PFSK-1 (cell line): Measurements from ENCODE around the gene CACNA1D.

ENCODE experiments used
- FOXP2 ChIP-seq: optimal IDR thresholded peaks from 2 replicates; pipeline ENCODE3; 2011; ENCODE audit warnings: borderline replicate concordance, control low read depth, inconsistent platforms; ENCODE audit not compliant: insufficient read depth; ENCODE audit errors: extremely low read length, extremely low read depth
- POLR2AphosphoS5 ChIP-seq: IDR thresholded peaks from 2 replicates; pipeline ENCODE4 v1.6.1; 2012; ENCODE audit warnings: low read depth, mild to moderate bottlenecking, control low read depth, low read length, moderate library complexity
- REST ChIP-seq, 2 experiments: IDR thresholded peaks; 2 replicates each; pipeline versions ENCODE4 v1.6.1 to v1.8.0; 2011 to 2012; ENCODE audit warnings: low read depth in 2 of 2, low read length in 2 of 2, control low read depth in 1 of 2, inconsistent platforms in 1 of 2, mild to moderate bottlenecking in 1 of 2, moderate library complexity in 1 of 2; ENCODE audit not compliant: insufficient read depth in 1 of 2
- SIN3A ChIP-seq: IDR thresholded peaks from 2 replicates; pipeline ENCODE4 v1.6.1; 2012; ENCODE audit warnings: mild to moderate bottlenecking, low read length, moderate library complexity, borderline replicate concordance; ENCODE audit not compliant: insufficient read depth
- TAF1 ChIP-seq: IDR thresholded peaks from 2 replicates; pipeline ENCODE4 v1.6.1; 2012; ENCODE audit warnings: low read length, control low read depth, borderline replicate concordance; ENCODE audit not compliant: insufficient read depth

CACNA1D gene

GRCh38 chr3:53553200-53553599 is 58.8 kb downstream of the CACNA1D start:
- no peak for TF ChIP-seq POLR2AphosphoS5
- no peak for TF ChIP-seq REST (IDR thresholded peaks at IDR 0.05; ENCODE audit: insufficient read depth in 1 of 2, low read depth in 2 of 2, low read length in 2 of 2)

GRCh38 chr3:53554559-53555067 is 60.2 kb downstream of the CACNA1D start:
- TF ChIP-seq TAF1 (no peak), POLR2AphosphoS5 (no peak), SIN3A (no peak), REST (IDR thresholded peaks at IDR 0.05; ENCODE audit: insufficient read depth in 1 of 2, low read depth in 2 of 2, low read length in 2 of 2) (no peak), FOXP2 (no peak)

- no peak for TF ChIP-seq FOXP2
- no peak for TF ChIP-seq REST (IDR thresholded peaks at IDR 0.05; ENCODE audit: insufficient read depth in 1 of 2, low read depth in 2 of 2, low read length in 2 of 2)
Measured at GRCh38 chr3:53555068-53555588, 60.7 kb downstream of the CACNA1D start.

- TF ChIP-seq REST (IDR thresholded peaks at IDR 0.05; ENCODE audit: insufficient read depth in 1 of 2, low read depth in 2 of 2, low read length in 2 of 2) (no peak), FOXP2 (no peak), POLR2AphosphoS5 (no peak), TAF1 (no peak)
Measured at GRCh38 chr3:53566461-53567145, 72.2 kb downstream of the CACNA1D start.

GRCh38 chr3:53570081-53570480 is 75.7 kb downstream of the CACNA1D start:
- TF ChIP-seq SIN3A (no peak), TAF1 (no peak), REST (IDR thresholded peaks at IDR 0.05; ENCODE audit: insufficient read depth in 1 of 2, low read depth in 2 of 2, low read length in 2 of 2) (no peak), FOXP2 (no peak), POLR2AphosphoS5 (no peak)
